Measurements from ENCODE around the gene NEK1. TPM values are rescaled to one million over a fixed set of nuclear protein-coding genes. Genes with fewer than 3 reads are reported as not detected.
"Not testable (repeated sequence)": the region's sequence is repeated elsewhere in the genome, so short reads cannot be mapped to it uniquely, and the experiment has no call there.

Gene NEK1
- total RNA-seq, 2 experiments from 2014 or later, result 12.9 to 21.6 TPM

- CTCF ChIA-PET, result interaction anchor here (1.5 kb wide), 1 partner anchor 37 kb away, joined by 3 read pairs; the partner anchor contains the start of gene NEK1
- H3K27me3 Mint-ChIP-seq, result no peaks in the 10 kb centered on the region
- H3K4me1 Mint-ChIP-seq, result peaks cover 6% of the 10 kb centered on the region
- DNase-seq (no peak), ATAC-seq (no peak)
- peaks cover 19% of the 10 kb centered on the region for H3K36me3 Mint-ChIP-seq
- no peaks in the 10 kb centered on the region for H3K9me3 Mint-ChIP-seq (ENCODE audit: low read depth)
- H3K27ac Mint-ChIP-seq, result no peak overlapping the region
- H3K4me3 Mint-ChIP-seq, result no peak overlapping the region
Measured at GRCh38 chr4:169649545-169650226, 37.3 kb upstream of the NEK1 start.

GRCh38 chr4:169645627-169646026 is 33.2 kb upstream of the NEK1 start:
- no peak for ATAC-seq
- peaks cover 18% of the 10 kb centered on the region for H3K36me3 Mint-ChIP-seq
- no peaks in the 10 kb centered on the region for H3K4me1 Mint-ChIP-seq
- DNase-seq, result no peak
- H3K27ac Mint-ChIP-seq, result no peak overlapping the region
- no peaks in the 10 kb centered on the region for H3K27me3 Mint-ChIP-seq
- H3K9me3 Mint-ChIP-seq (ENCODE audit: low read depth), result no peaks in the 10 kb centered on the region
- CTCF ChIA-PET, result interaction anchor here (1.5 kb wide), 1 partner anchor 12 kb away, joined by 3 read pairs; no protein-coding TSS in a partner anchor
- H3K4me3 Mint-ChIP-seq, result no peak overlapping the region

- CTCF ChIA-PET, result interaction anchor here (1.5 kb wide), 1 partner anchor 13 kb away, joined by 3 read pairs; no protein-coding TSS in a partner anchor
- Mint-ChIP-seq H3K27ac (no peak overlapping the region), H3K27me3 (no peaks in the 10 kb centered on the region), H3K9me3 (ENCODE audit: low read depth) (no peaks in the 10 kb centered on the region), H3K36me3 (peaks cover 19% of the 10 kb centered on the region), H3K4me1 (no peaks in the 10 kb centered on the region), H3K4me3 (no peak overlapping the region)
- no peak for ATAC-seq
- no peak for DNase-seq
Measured at GRCh38 chr4:169644802-169645201, 32.4 kb upstream of the NEK1 start.

- CTCF ChIA-PET, result no interaction called here
- ATAC-seq, result no peak
- Mint-ChIP-seq H3K4me3 (no peak overlapping the region), H3K27ac (no peak overlapping the region), H3K4me1 (peaks cover 2% of the 10 kb centered on the region), H3K9me3 (ENCODE audit: low read depth) (no peaks in the 10 kb centered on the region), H3K27me3 (no peaks in the 10 kb centered on the region), H3K36me3 (peaks cover 38% of the 10 kb centered on the region)
- no peak for DNase-seq
Measured at GRCh38 chr4:169640261-169640870, 28.0 kb upstream of the NEK1 start.

- DNase-seq (no peak), ATAC-seq (no peak)
- Mint-ChIP-seq H3K9me3 (ENCODE audit: low read depth) (no peaks in the 10 kb centered on the region), H3K36me3 (peaks cover 34% of the 10 kb centered on the region), H3K4me3 (no peak overlapping the region), H3K27ac (no peak overlapping the region), H3K27me3 (no peaks in the 10 kb centered on the region), H3K4me1 (peaks cover 6% of the 10 kb centered on the region)
- CTCF ChIA-PET, result no interaction called here
Measured at GRCh38 chr4:169634975-169635374, 22.6 kb upstream of the NEK1 start.

- no peak for ATAC-seq
Measured at GRCh38 chr4:169632896-169633295, 20.5 kb upstream of the NEK1 start.

GRCh38 chr4:169630069-169630468 is 17.7 kb upstream of the NEK1 start:
- peaks cover 12% of the 10 kb centered on the region for H3K4me1 Mint-ChIP-seq
- ATAC-seq (no peak), DNase-seq (no peak)
- no peak overlapping the region for H3K27ac Mint-ChIP-seq
- no peaks in the 10 kb centered on the region for H3K27me3 Mint-ChIP-seq
- CTCF ChIA-PET, result no interaction called here
- no peaks in the 10 kb centered on the region for H3K9me3 Mint-ChIP-seq (ENCODE audit: low read depth)
- H3K4me3 Mint-ChIP-seq, result no peak overlapping the region
- H3K36me3 Mint-ChIP-seq, result peaks cover 16% of the 10 kb centered on the region

More at GRCh38 chr4:169632896-169633295, 20.5 kb upstream of the NEK1 start:
- Mint-ChIP-seq H3K4me3 (no peak overlapping the region), H3K36me3 (peaks cover 24% of the 10 kb centered on the region), H3K4me1 (peaks cover 4% of the 10 kb centered on the region), H3K27me3 (no peaks in the 10 kb centered on the region), H3K9me3 (ENCODE audit: low read depth) (no peaks in the 10 kb centered on the region), H3K27ac (no peak overlapping the region)
- no peak for DNase-seq
- CTCF ChIA-PET, result no interaction called here

- DNase-seq (no peak), ATAC-seq (no peak)
- Mint-ChIP-seq H3K27ac (no peak overlapping the region), H3K27me3 (no peaks in the 10 kb centered on the region), H3K36me3 (peaks cover 19% of the 10 kb centered on the region), H3K4me3 (no peak overlapping the region), H3K4me1 (peaks cover 13% of the 10 kb centered on the region), H3K9me3 (ENCODE audit: low read depth) (no peaks in the 10 kb centered on the region)
- CTCF ChIA-PET, result interaction anchor here (0.6 kb wide), 1 partner anchor 18 kb away, joined by 3 read pairs; no protein-coding TSS in a partner anchor
Measured at GRCh38 chr4:169628579-169628978, 16.2 kb upstream of the NEK1 start.

GRCh38 chr4:169627307-169627706 is 14.9 kb upstream of the NEK1 start:
- ATAC-seq, result no peak
- H3K27me3 Mint-ChIP-seq, result no peaks in the 10 kb centered on the region
- peaks cover 21% of the 10 kb centered on the region for H3K36me3 Mint-ChIP-seq
- peaks cover 21% of the 10 kb centered on the region for H3K4me1 Mint-ChIP-seq
- no peak overlapping the region for H3K4me3 Mint-ChIP-seq
- CTCF ChIA-PET, result interaction anchor here (1.4 kb wide), 1 partner anchor 14 kb away, joined by 7 read pairs; the partner anchor contains the start of gene NEK1
- H3K9me3 Mint-ChIP-seq (ENCODE audit: low read depth), result no peaks in the 10 kb centered on the region
- DNase-seq, result no peak
- no peak overlapping the region for H3K27ac Mint-ChIP-seq

GRCh38 chr4:169626331-169627282 is 14.2 kb upstream of the NEK1 start:
- H3K4me3 Mint-ChIP-seq, result no peak overlapping the region
- no peak overlapping the region for H3K27ac Mint-ChIP-seq
- DNase-seq, result no peak
- peaks cover 28% of the 10 kb centered on the region for H3K4me1 Mint-ChIP-seq
- H3K9me3 Mint-ChIP-seq (ENCODE audit: low read depth), result no peaks in the 10 kb centered on the region
- ATAC-seq, result no peak
- H3K36me3 Mint-ChIP-seq, result peaks cover 21% of the 10 kb centered on the region
- CTCF ChIA-PET, result interaction anchor here (1.4 kb wide), 1 partner anchor 14 kb away, joined by 7 read pairs; the partner anchor contains the start of gene NEK1
- no peaks in the 10 kb centered on the region for H3K27me3 Mint-ChIP-seq

- no peak for DNase-seq
- H3K9me3 Mint-ChIP-seq (ENCODE audit: low read depth), result no peaks in the 10 kb centered on the region
- ATAC-seq, result no peak
- H3K27ac Mint-ChIP-seq, result no peak overlapping the region
- peaks cover 26% of the 10 kb centered on the region for H3K4me1 Mint-ChIP-seq
- H3K27me3 Mint-ChIP-seq, result no peaks in the 10 kb centered on the region
- no peak overlapping the region for H3K4me3 Mint-ChIP-seq
- CTCF ChIA-PET, result no interaction called here
- peaks cover 16% of the 10 kb centered on the region for H3K36me3 Mint-ChIP-seq
Measured at GRCh38 chr4:169625886-169626285, 13.5 kb upstream of the NEK1 start.

- H3K4me1 Mint-ChIP-seq, result peaks cover 30% of the 10 kb centered on the region
- H3K27ac Mint-ChIP-seq; H3K4me3 Mint-ChIP-seq; H3K27me3 Mint-ChIP-seq; DNase-seq; ATAC-seq; H3K9me3 Mint-ChIP-seq (ENCODE audit: low read depth): not testable (repeated sequence)
- H3K36me3 Mint-ChIP-seq, result peaks cover 15% of the 10 kb centered on the region
- CTCF ChIA-PET, result interaction anchor here (1.0 kb wide), 1 partner anchor 11 kb away, joined by 3 read pairs; the partner anchor contains the start of gene NEK1
Measured at GRCh38 chr4:169624012-169624411, 11.6 kb upstream of the NEK1 start.

GRCh38 chr4:169622566-169622965 is 10.2 kb upstream of the NEK1 start:
- Mint-ChIP-seq H3K36me3 (peaks cover 10% of the 10 kb centered on the region), H3K27ac (peak overlapping the region; percentile 33), H3K4me1 (peaks cover 43% of the 10 kb centered on the region), H3K27me3 (no peaks in the 10 kb centered on the region), H3K4me3 (peak overlapping the region; percentile 100), H3K9me3 (ENCODE audit: low read depth) (no peaks in the 10 kb centered on the region)
- ATAC-seq, result no peak
- DNase-seq, result no peak
- CTCF ChIA-PET, result no interaction called here
